Measurements from ENCODE around the gene PPP4R1.

The PPP4R1 gene, protein sequence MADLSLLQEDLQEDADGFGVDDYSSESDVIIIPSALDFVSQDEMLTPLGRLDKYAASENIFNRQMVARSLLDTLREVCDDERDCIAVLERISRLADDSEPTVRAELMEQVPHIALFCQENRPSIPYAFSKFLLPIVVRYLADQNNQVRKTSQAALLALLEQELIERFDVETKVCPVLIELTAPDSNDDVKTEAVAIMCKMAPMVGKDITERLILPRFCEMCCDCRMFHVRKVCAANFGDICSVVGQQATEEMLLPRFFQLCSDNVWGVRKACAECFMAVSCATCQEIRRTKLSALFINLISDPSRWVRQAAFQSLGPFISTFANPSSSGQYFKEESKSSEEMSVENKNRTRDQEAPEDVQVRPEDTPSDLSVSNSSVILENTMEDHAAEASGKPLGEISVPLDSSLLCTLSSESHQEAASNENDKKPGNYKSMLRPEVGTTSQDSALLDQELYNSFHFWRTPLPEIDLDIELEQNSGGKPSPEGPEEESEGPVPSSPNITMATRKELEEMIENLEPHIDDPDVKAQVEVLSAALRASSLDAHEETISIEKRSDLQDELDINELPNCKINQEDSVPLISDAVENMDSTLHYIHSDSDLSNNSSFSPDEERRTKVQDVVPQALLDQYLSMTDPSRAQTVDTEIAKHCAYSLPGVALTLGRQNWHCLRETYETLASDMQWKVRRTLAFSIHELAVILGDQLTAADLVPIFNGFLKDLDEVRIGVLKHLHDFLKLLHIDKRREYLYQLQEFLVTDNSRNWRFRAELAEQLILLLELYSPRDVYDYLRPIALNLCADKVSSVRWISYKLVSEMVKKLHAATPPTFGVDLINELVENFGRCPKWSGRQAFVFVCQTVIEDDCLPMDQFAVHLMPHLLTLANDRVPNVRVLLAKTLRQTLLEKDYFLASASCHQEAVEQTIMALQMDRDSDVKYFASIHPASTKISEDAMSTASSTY

DNA sequence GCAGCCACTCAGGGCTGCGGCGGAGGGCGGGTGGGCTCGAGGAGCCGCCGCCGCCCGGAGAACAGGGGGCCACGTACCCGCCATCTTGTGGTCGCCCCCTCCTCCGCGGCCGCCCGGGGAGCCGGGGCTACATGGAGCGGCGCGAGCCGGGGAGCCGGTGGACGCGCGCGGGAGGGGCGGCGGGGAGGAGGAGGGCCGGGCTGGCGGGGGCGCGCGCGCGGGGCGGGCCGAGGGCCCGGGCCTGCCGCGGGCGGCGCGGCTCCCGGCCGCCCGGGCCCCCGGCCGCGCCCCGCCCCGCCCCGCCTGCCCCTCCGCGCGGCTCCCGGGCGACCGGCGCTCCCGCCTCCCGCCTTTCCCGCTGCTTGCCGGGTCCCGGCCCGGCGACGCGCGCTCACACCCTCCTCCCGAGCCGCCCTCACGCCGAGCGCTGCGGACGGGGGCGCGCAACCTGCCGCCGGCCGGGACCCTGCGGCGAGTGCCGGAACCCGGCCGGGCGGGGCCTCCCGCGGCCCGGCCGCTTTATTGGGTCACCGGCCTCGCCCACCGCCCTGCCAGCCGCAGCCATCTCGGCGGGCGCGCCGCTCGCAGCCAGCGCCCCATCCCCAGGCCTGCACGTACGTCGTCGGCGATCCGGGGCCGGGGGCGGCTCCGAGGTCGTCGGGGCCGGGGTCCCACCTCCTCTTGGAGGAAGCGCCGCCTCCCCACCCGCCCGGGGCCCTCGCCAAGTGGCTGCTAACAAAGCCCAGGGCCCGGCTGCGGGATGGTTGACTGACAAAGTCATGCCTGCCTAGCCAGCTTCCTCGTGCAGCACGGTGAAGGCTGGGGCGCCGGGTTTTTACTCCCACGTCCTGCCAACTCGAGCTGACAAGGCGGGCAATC, at the start of gene PPP4R1:
Gene PPP4R1, minus strand, starts transcription at position 159 of the 879 bp plus-strand sequence. Its CDS starts 75 bp downstream, at position 84.
- Histone ChIP-seq H3K27me3 (no peaks in the 10 kb centered on the region), H4K20me1 (peaks cover 41% of the 10 kb centered on the region), H3K4me1 (peaks cover 40% of the 10 kb centered on the region), H3K9me3 (no peaks in the 10 kb centered on the region), H3K9ac (peak within 1 kb of the TSS; percentile 96), H3K36me3 (peaks cover 18% of the 10 kb centered on the region), H3K4me3 (peak within 1 kb of the TSS; percentile 92), H3K27ac (peak within 1 kb of the TSS; percentile 94), H3K4me2 (peak within 1 kb of the TSS; percentile 75)
- TF ChIP-seq Cebpa-rat (IDR thresholded peaks at IDR 0.05): no peak

DNA sequence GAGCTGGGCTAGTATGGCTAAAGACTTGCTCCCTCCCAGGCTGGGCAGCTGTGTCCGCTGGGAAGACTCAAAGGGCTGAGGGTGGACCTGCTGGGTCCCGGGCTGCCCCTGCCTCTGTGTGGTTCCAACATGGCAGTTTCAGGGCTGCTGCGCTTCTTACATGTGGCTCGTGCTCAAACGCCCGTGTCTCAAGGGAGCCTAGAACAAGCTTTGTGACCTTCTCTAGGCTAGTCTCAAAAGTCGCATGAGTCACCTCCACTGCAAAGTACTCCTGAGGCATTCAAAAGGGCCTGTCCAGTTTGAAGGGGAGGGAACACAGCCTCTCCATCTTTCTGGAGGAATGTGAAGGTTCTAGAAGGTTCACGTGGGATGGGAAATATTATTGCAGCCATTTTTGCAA, 49.0 kb upstream of the PPP4R1 start:
- Histone ChIP-seq H3K4me3 (no peak overlapping the region), H3K27ac (no peak overlapping the region), H4K20me1 (no peaks in the 10 kb centered on the region), H3K4me2 (no peak overlapping the region), H3K9me3 (no peaks in the 10 kb centered on the region), H3K4me1 (no peaks in the 10 kb centered on the region), H3K27me3 (no peaks in the 10 kb centered on the region), H3K36me3 (no peaks in the 10 kb centered on the region), H3K9ac (no peak overlapping the region)
- no peak for TF ChIP-seq Cebpa-rat (IDR thresholded peaks at IDR 0.05)

DNA sequence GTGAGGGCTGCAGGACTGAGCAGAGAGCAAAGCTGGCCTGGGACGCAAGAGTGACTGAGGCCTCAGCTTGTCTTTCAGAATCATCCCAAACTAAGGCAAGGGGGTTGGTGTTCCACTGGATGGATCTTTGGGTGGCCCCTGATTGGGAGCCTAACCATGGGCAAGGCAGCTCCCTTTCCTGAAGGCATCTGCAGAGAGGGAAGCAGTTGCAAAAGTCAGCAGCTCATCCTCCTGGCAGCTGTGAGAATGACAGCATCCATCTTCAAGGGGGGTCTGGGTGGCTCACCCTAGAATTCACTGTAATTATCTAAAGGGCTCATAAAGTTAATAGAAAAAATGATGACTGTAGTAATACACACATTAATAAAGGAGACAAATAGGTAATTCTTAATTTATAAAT, 47.2 kb upstream of the PPP4R1 start:
- no peak overlapping the region for H3K9ac ChIP-seq
- no peak overlapping the region for H3K4me2 ChIP-seq
- H3K27ac ChIP-seq: no peak overlapping the region
- no peak overlapping the region for H3K4me3 ChIP-seq
- no peaks in the 10 kb centered on the region for H3K9me3 ChIP-seq
- no peaks in the 10 kb centered on the region for H4K20me1 ChIP-seq
- no peaks in the 10 kb centered on the region for H3K4me1 ChIP-seq
- TF ChIP-seq Cebpa-rat (IDR thresholded peaks at IDR 0.05): no peak
- no peaks in the 10 kb centered on the region for H3K36me3 ChIP-seq
- no peaks in the 10 kb centered on the region for H3K27me3 ChIP-seq

DNA sequence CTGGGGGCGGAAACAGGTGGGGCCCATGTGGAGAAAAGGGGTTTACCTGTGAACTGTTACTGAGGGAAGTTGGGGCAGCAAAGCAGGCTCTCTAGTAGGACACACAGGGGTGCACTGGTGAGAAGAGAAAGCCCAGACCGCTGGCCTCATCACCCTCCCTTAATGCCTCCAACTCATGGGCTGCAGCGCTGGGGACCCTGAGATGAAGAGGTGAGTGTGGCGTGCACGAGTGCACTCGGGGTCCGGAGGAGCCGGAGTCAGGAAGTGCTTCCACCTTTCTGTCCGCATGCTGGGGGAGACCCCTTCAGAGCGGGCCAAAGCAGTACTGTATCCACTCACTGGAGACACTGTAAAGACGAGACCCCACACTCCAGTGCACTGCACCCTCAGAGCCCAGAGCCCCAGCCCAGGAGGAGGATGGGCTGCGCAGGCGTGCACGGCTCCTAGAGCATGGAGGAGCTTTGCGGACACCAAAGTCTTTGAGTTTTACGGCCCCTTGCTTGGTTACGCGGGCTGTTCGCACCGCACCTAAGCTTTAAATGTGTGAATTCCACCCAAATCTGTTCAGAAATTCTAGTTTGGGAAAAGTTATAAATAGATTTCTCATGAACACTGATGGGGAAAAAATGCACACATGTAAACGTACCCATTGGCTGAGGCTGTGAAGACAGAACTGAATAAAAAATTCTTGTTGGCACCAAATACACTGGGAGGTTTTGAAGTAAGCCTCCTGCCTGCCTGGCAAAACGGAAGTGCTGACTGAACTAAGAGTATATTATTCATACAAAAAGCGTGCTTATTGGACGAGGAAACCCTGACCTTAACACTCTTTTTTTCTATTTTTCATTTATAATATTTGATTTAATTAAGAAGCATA, 45.4 kb upstream of the PPP4R1 start:
- Histone ChIP-seq H3K27me3 (no peaks in the 10 kb centered on the region), H3K9ac (no peak overlapping the region), H3K4me1 (no peaks in the 10 kb centered on the region), H3K27ac (no peak overlapping the region), H3K4me2 (no peak overlapping the region), H3K4me3 (no peak overlapping the region), H4K20me1 (no peaks in the 10 kb centered on the region), H3K9me3 (no peaks in the 10 kb centered on the region), H3K36me3 (no peaks in the 10 kb centered on the region)
- no peak for TF ChIP-seq Cebpa-rat (IDR thresholded peaks at IDR 0.05)

DNA sequence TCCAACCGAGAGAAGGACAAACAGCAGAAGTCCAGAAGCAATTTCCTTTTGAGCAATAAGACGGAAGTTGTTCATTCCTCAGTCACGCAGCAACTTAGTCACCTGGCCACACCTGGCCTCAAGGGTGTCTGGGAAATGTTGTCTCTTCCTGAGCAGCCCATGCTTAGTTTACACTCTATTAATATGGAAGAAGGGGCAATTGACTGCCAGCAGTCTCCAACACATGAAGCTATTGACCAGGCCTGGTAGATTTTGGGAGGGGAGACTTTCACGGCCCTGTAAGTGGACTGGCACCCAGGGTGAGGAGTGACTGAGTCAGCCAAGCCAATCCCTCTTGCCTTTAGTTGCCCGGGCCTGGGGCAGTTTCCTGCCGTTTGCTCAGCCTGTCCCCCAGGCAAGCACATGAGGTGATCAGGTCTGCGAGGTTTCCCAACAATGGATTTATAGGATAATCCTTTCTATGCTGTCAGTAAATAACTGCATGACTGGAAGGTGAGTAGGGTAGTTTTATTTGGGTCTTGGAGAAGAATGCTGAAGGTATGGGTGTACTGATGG, 43.8 kb upstream of the PPP4R1 start:
- Histone ChIP-seq H3K36me3 (no peaks in the 10 kb centered on the region), H3K4me2 (no peak overlapping the region), H3K27me3 (no peaks in the 10 kb centered on the region), H3K9me3 (no peaks in the 10 kb centered on the region), H3K9ac (no peak overlapping the region), H3K4me1 (no peaks in the 10 kb centered on the region), H3K27ac (no peak overlapping the region), H3K4me3 (no peak overlapping the region), H4K20me1 (no peaks in the 10 kb centered on the region)
- no peak for TF ChIP-seq Cebpa-rat (IDR thresholded peaks at IDR 0.05)

DNA sequence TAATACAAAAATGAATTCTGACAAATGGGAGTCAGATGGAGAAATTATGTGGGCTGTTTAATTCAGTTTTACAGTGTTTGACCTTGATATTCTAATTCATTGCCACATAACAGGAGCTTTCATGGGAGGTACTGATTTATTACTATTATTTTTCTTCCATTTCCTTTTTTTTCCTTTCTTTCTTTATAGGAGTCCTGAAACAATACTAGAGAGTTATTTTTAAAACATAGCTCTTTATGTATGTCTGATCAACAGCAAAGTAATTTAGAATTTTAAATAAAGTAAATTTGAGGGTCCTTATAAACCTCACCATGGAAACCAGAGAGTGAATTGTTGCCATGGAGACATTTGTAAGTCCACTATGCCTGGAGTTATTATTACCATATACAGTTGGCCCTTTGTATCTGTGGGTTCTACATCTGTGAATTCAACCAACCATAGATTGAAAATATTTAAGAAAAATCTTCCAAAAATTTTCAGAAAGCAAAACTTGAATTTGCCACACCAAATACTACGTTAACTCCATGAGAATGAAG, 40.9 kb upstream of the PPP4R1 start:
- no peak overlapping the region for H3K27ac ChIP-seq
- H3K4me3 ChIP-seq: no peak overlapping the region
- H3K4me2 ChIP-seq: no peak overlapping the region
- H3K27me3 ChIP-seq: no peaks in the 10 kb centered on the region
- no peaks in the 10 kb centered on the region for H3K36me3 ChIP-seq
- H3K4me1 ChIP-seq: no peaks in the 10 kb centered on the region
- no peaks in the 10 kb centered on the region for H4K20me1 ChIP-seq
- TF ChIP-seq Cebpa-rat (IDR thresholded peaks at IDR 0.05): no peak
- H3K9ac ChIP-seq: no peak overlapping the region
- no peaks in the 10 kb centered on the region; the same call in 1 of the 2 replicates for H3K9me3 ChIP-seq

DNA sequence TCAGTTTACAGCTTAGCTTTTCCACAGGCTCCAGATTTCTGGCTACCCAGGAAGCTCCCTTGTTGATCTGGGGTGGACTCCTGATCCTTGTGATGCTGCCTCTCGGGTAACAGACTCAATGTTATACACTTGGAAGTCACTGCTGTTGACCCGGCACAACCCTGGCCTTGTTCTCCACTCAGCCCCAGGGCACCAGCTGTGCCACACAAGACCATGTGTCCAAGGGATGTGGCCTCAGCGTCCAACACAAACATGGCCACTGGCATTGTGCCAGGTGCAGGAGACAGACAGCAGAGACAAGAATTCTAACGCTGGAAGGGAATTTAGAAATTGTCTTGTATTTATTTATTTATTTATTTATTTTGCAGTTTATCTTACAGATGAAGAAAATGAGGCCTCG, 39.0 kb upstream of the PPP4R1 start:
- H3K4me3 ChIP-seq: no peak overlapping the region
- TF ChIP-seq Cebpa-rat (IDR thresholded peaks at IDR 0.05): no peak
- no peaks in the 10 kb centered on the region; the same call in 1 of the 2 replicates for H3K9me3 ChIP-seq
- H3K36me3 ChIP-seq: no peaks in the 10 kb centered on the region
- no peaks in the 10 kb centered on the region for H4K20me1 ChIP-seq
- no peak overlapping the region for H3K4me2 ChIP-seq
- no peak overlapping the region for H3K9ac ChIP-seq
- no peak overlapping the region for H3K27ac ChIP-seq
- no peaks in the 10 kb centered on the region for H3K4me1 ChIP-seq
- no peaks in the 10 kb centered on the region for H3K27me3 ChIP-seq

DNA sequence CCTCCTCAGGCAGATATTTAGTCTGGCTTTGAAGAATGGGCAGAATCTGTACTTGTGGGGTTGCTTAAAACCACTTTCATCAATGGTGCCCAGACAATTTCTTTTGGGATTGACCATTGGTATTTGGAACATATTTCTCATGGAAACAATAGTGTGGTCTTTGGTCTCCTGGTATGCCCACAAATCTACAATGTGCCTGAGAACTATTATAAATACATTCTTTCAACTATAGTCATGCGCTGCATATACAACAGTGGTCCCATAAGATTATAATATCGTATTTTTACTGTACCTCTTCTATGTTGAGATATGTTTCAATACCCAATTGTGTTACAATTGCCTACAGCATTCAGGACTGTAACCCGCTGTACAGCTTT, 34.8 kb upstream of the PPP4R1 start:
- H4K20me1 ChIP-seq: no peaks in the 10 kb centered on the region
- no peak overlapping the region for H3K27ac ChIP-seq
- TF ChIP-seq Cebpa-rat (IDR thresholded peaks at IDR 0.05): no peak
- no peaks in the 10 kb centered on the region for H3K4me1 ChIP-seq
- H3K4me2 ChIP-seq: no peak overlapping the region
- no peaks in the 10 kb centered on the region for H3K36me3 ChIP-seq
- H3K9ac ChIP-seq: no peak overlapping the region
- no peaks in the 10 kb centered on the region; the same call in 1 of the 2 replicates for H3K9me3 ChIP-seq
- no peak overlapping the region for H3K4me3 ChIP-seq
- H3K27me3 ChIP-seq: no peaks in the 10 kb centered on the region

All from BLaER1 (cell line).